K562 (cell line): ENCODE data around the gene MPG. TPM values are rescaled to one million over a fixed set of nuclear protein-coding genes. Genes with fewer than 3 reads are reported as not detected.

Source experiments
- DLX4 ChIP-seq: fragments of 250-450 bp; sonication (Bioruptor Pico); IDR thresholded peaks from 2 replicates; pipeline ENCODE4 v1.6.1; 2021; ENCODE audit warnings: mild to moderate bottlenecking
- JUND ChIP-seq, 2 experiments: IDR thresholded peaks; 2 replicates in 1 of 2; 3 replicates in 1 of 2; pipeline ENCODE4 v1.6.1; 2011; ENCODE audit warnings: borderline replicate concordance in 2 of 2, low read depth in 2 of 2, low read length in 2 of 2, improper control_type of control experiment in 1 of 2, missing biosample characterization in 1 of 2, missing genetic modification characterization in 1 of 2, missing genetic modification reagents in 1 of 2
- MYC ChIP-seq, 2 experiments: fragments of 250-450 bp in 1 of 2; sonication (Bioruptor Pico) in 1 of 2; IDR thresholded peaks; 2 replicates each; pipeline versions ENCODE4 v1.5.1 to v1.6.1; 2012 to 2021; ENCODE audit warnings: low read depth in 2 of 2, borderline replicate concordance in 1 of 2, improper control_type of control experiment in 1 of 2, low read length in 1 of 2, mild to moderate bottlenecking in 1 of 2, moderate library complexity in 1 of 2
- RAD21 ChIP-seq, 2 experiments: fragments of 250-450 bp in 1 of 2; fragments of 450-650 bp in 1 of 2; sonication (Bioruptor Pico) in 1 of 2; formaldehyde crosslinking in 1 of 2; IDR thresholded peaks in 1 of 2; conservative IDR thresholded peaks in 1 of 2; 2 replicates each; pipeline versions ENCODE4 v1.4.0 to v1.8.0; 2020 to 2022; ENCODE audit warnings: mild to moderate bottlenecking in 2 of 2, moderate library complexity in 1 of 2
- RB1 ChIP-seq: fragments of 450-650 bp; IDR thresholded peaks from 2 replicates; pipeline ENCODE4 v1.6.1; 2017; ENCODE audit warnings: low read depth, mild to moderate bottlenecking
- SIX5 ChIP-seq, 2 experiments: IDR thresholded peaks; 2 replicates each; pipeline ENCODE4 v1.6.1; 2011; ENCODE audit warnings: low read length in 2 of 2, borderline replicate concordance in 1 of 2, low read depth in 1 of 2, mild to moderate bottlenecking in 1 of 2, moderate library complexity in 1 of 2; ENCODE audit not compliant: insufficient read depth in 1 of 2
- SMC3 ChIP-seq: conservative IDR thresholded peaks from 2 replicates; pipeline ENCODE4 v1.6.1; 2011; ENCODE audit warnings: low read depth, low read length, improper control_type of control experiment; ENCODE audit not compliant: insufficient read depth
- SP1 ChIP-seq: sonication (generic); formaldehyde crosslinking; IDR thresholded peaks from 2 replicates; pipeline ENCODE4 v1.8.1; 2022; ENCODE audit warnings: mild to moderate bottlenecking, missing genetic modification reagents
- TEAD4 ChIP-seq, 2 experiments: sonication (generic) in 1 of 2; formaldehyde crosslinking in 1 of 2; IDR thresholded peaks; 2 replicates each; pipeline versions ENCODE4 v1.6.1 to v1.8.0; 2012 to 2022; ENCODE audit warnings: borderline replicate concordance in 1 of 2, inconsistent platforms in 1 of 2, low read length in 1 of 2, mild to moderate bottlenecking in 1 of 2, missing genetic modification reagents in 1 of 2
- THAP12 ChIP-seq: fragments of 250-450 bp; sonication (Bioruptor Pico); IDR thresholded peaks from 2 replicates; pipeline ENCODE4 v1.9.0; 2021; ENCODE audit warnings: mild to moderate bottlenecking, inconsistent platforms
- ZNF263 ChIP-seq: sonication (generic); formaldehyde crosslinking; IDR thresholded peaks from 2 replicates; pipeline ENCODE4 v1.8.0; 2022; ENCODE audit warnings: mild to moderate bottlenecking, missing genetic modification reagents, borderline replicate concordance
- polyA plus RNA-seq, 8 experiments: library from polyadenylated mRNA; depleted of rRNA in 4 of 8; stranded (reverse) in 5 of 8; unstranded in 3 of 8; fragments of >200 nt; fragmentation: Nextera tagmentation in 2 of 8; fragmentation: Illumina TruSeq in 1 of 8; extraction: Ambion mirVana in 2 of 8; extraction: Trizol in 1 of 8; gene quantifications; 2 replicates each; pipeline versions ENCODE4 v1.2.1 to v1.2.3, GENCODE V29; 2011 to 2014; ENCODE audit warnings: inconsistent platforms in 1 of 8, missing spikeins in 1 of 8
- total RNA-seq, 7 experiments: library from RNA; depleted of rRNA in 6 of 7; stranded (reverse); fragments of >200 nt in 6 of 7; fragmentation: Illumina TruSeq in 2 of 7; extraction: Trizol in 2 of 7; gene quantifications; 2 replicates each; pipeline versions ENCODE4 v1.2.1 to v1.2.3, GENCODE V29; 2011 to 2021; ENCODE audit warnings: low replicate concordance in 1 of 7
- TF ChIP-seq, protein P1 (sequence below), 2 experiments: fragments of 450-650 bp; formaldehyde crosslinking in 1 of 2; IDR thresholded peaks; 2 replicates each; pipeline versions ENCODE4 v1.4.0 to v1.6.1; 2014 to 2020; ENCODE audit warnings: mild to moderate bottlenecking in 2 of 2, borderline replicate concordance in 1 of 2, low read depth in 1 of 2

Gene MPG
- total and polyA plus RNA-seq, 9 of the 15 experiments (the other 6 are each of a cell fraction or from before 2014, with no cell fraction given): 0.42 to 226 (median 36.2) TPM

DNA sequence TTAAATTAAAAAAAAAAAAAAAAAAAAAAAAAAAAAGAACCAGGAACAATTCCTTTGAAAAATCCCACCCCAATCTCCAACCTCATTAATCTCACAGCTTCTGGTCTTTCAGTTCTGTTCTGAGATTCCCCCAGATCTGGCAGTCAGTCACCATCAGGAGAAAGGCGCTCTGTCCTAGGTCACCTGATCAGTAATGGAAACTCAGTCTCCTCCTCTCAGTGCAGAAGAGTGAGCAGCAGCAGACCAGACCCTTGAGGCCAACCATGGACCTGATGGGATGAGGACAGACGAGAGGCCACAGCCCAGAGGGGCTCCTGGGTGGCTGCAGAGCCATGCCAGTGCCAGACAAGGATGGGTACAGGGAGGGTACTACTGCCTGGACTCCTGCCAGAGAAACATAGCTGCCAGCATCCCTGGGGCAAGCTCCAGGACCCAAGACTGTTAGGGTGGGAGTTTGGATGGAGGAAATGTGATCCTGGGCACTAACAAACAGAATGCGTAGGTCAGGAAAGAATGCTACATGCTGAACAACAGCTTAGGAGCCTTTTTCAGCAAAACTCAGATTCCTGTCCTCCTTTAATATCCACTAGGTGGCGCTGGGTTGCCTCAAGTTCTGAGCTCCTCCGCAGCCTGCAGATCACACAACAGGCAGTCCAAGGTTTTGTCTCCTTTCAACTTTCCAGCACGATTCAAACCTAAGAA, 28.7 kb downstream of the MPG start (continued):
- TF ChIP-seq ZNF263 (peak; percentile 32; the same call in 1 of the 2 replicates), RAD21 (CRISPR knock-in tag; conservative IDR thresholded peaks at IDR 0.05 in 1 of 2, IDR thresholded peaks at IDR 0.05 in 1 of 2) (peak; percentile 87 to 95), SIX5 (IDR thresholded peaks at IDR 0.05; ENCODE audit: borderline replicate concordance in 1 of 2, insufficient read depth in 1 of 2, low read depth in 1 of 2, low read length in 2 of 2) (no peak), SP1 (CRISPR knock-in tag) (0 out of 2 replicates have a peak, but pooled peaks have one; percentile 22), JUND (IDR thresholded peaks at IDR 0.05; ENCODE audit: borderline replicate concordance, low read depth, low read length) (peak; percentile 41; the same call in 1 of the 2 replicates), JUND (tag; IDR thresholded peaks at IDR 0.05; ENCODE audit: borderline replicate concordance, low read depth, low read length) (peak; percentile 34; the same call in 1 of the 3 replicates), RB1 (peak; percentile 17; the same call in 1 of the 2 replicates), SMC3 (peak; percentile 92), DLX4 (CRISPR knock-in tag) (no peak), THAP12 (CRISPR knock-in tag) (0 out of 2 replicates have a peak, but pooled peaks have one; percentile 19), TEAD4 (IDR thresholded peaks at IDR 0.05; ENCODE audit: low read length) (peak; percentile 58; the same call in 1 of the 2 replicates), TEAD4 (CRISPR knock-in tag; IDR thresholded peaks at IDR 0.05; ENCODE audit: borderline replicate concordance) (no peak), MYC (IDR thresholded peaks at IDR 0.05; ENCODE audit: low read depth, low read length) (peak; percentile 29; the same call in 1 of the 2 replicates), MYC (CRISPR knock-in tag; IDR thresholded peaks at IDR 0.05; ENCODE audit: borderline replicate concordance, low read depth) (no peak)
- TF ChIP-seq, protein P1, sequence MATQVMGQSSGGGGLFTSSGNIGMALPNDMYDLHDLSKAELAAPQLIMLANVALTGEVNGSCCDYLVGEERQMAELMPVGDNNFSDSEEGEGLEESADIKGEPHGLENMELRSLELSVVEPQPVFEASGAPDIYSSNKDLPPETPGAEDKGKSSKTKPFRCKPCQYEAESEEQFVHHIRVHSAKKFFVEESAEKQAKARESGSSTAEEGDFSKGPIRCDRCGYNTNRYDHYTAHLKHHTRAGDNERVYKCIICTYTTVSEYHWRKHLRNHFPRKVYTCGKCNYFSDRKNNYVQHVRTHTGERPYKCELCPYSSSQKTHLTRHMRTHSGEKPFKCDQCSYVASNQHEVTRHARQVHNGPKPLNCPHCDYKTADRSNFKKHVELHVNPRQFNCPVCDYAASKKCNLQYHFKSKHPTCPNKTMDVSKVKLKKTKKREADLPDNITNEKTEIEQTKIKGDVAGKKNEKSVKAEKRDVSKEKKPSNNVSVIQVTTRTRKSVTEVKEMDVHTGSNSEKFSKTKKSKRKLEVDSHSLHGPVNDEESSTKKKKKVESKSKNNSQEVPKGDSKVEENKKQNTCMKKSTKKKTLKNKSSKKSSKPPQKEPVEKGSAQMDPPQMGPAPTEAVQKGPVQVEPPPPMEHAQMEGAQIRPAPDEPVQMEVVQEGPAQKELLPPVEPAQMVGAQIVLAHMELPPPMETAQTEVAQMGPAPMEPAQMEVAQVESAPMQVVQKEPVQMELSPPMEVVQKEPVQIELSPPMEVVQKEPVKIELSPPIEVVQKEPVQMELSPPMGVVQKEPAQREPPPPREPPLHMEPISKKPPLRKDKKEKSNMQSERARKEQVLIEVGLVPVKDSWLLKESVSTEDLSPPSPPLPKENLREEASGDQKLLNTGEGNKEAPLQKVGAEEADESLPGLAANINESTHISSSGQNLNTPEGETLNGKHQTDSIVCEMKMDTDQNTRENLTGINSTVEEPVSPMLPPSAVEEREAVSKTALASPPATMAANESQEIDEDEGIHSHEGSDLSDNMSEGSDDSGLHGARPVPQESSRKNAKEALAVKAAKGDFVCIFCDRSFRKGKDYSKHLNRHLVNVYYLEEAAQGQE (IDR thresholded peaks at IDR 0.05; ENCODE audit: borderline replicate concordance): peak; percentile 89
- TF ChIP-seq, protein P1 (CRISPR knock-in tag; IDR thresholded peaks at IDR 0.05; ENCODE audit: low read depth): no peak
